RWPE2 (cell line): ENCODE results near the gene TRIB2.
A peak's percentile ranks its signal among the peaks of the same experiment; 100 is the strongest.

Experiments
- ATAC-seq: fragments of 200-7000 bp; cut with Tn5 transposase; 3 replicates; pipeline ENCODE4 v1.9.1; 2021; ENCODE audit warnings: low read depth
- DNase-seq: peaks from one replicate; pipeline ENCODE4 v3.0.0-alpha.2; 2020; ENCODE audit warnings: low spot score
- H3K27ac ChIP-seq: fragments of 450-650 bp; 2 replicates; pipeline ENCODE4 v1.5.1; 2017; ENCODE audit warnings: mild to moderate bottlenecking; ENCODE audit not compliant: poor library complexity, severe bottlenecking
- H3K27me3 ChIP-seq: fragments of 250-450 bp; sonication (Bioruptor Pico); 2 replicates; pipeline ENCODE4 v1.5.1; 2021; ENCODE audit warnings: mild to moderate bottlenecking, moderate library complexity; ENCODE audit not compliant: insufficient read depth, poor library complexity, severe bottlenecking
- H3K36me3 ChIP-seq: fragments of 250-450 bp; sonication (Bioruptor Pico); 2 replicates; pipeline ENCODE4 v1.5.1; 2020; ENCODE audit warnings: low read depth, mild to moderate bottlenecking, moderate library complexity
- H3K4me1 ChIP-seq: fragments of 250-450 bp; sonication (Bioruptor Pico); 2 replicates; pipeline ENCODE4 v1.5.1; 2021; ENCODE audit warnings: mild to moderate bottlenecking, moderate library complexity; ENCODE audit not compliant: insufficient read depth, poor library complexity, severe bottlenecking
- H3K4me3 ChIP-seq: fragments of 250-450 bp; sonication (Bioruptor Pico); 2 replicates; pipeline ENCODE4 v1.5.1; 2021; ENCODE audit warnings: mild to moderate bottlenecking, moderate library complexity; ENCODE audit not compliant: severe bottlenecking
- H3K9me3 ChIP-seq: fragments of 250-450 bp; sonication (Bioruptor Pico); 2 replicates; pipeline ENCODE4 v1.5.1; 2021; ENCODE audit warnings: mild to moderate bottlenecking, moderate library complexity; ENCODE audit not compliant: severe bottlenecking
- CTCF ChIP-seq: fragments of 450-650 bp; IDR thresholded peaks from one replicate; pipeline ENCODE4 v1.5.1; 2017; ENCODE audit warnings: mild to moderate bottlenecking, moderate library complexity; ENCODE audit not compliant: poor library complexity, severe bottlenecking

TRIB2 gene

GRCh38 chr2:12714391-12715221 is 2.1 kb upstream of the TRIB2 start:
- peak; percentile 54 for ATAC-seq
- Histone ChIP-seq H3K27ac (peak overlapping the region; percentile 93), H3K4me1 (peaks cover 21% of the 10 kb centered on the region), H3K27me3 (no peaks in the 10 kb centered on the region), H3K4me3 (no peak overlapping the region), H3K36me3 (no peaks in the 10 kb centered on the region), H3K9me3 (no peaks in the 10 kb centered on the region)
- TF ChIP-seq CTCF, result no peak
- DNase-seq, result no peak

GRCh38 chr2:12715258-12716031 is 1.3 kb upstream of the TRIB2 start:
- no peaks in the 10 kb centered on the region for H3K9me3 ChIP-seq
- peaks cover 24% of the 10 kb centered on the region for H3K4me1 ChIP-seq
- H3K36me3 ChIP-seq, result no peaks in the 10 kb centered on the region
- ATAC-seq, result no peak; the same call in 2 of the 3 replicates
- peak overlapping the region; percentile 93 for H3K27ac ChIP-seq
- no peak overlapping the region for H3K4me3 ChIP-seq
- DNase-seq, result no peak
- TF ChIP-seq CTCF, result no peak
- no peaks in the 10 kb centered on the region for H3K27me3 ChIP-seq

- no peaks in the 10 kb centered on the region for H3K9me3 ChIP-seq
- peak overlapping the region; percentile 93 for H3K27ac ChIP-seq
- no peaks in the 10 kb centered on the region for H3K27me3 ChIP-seq
- H3K4me3 ChIP-seq, result peak overlapping the region; percentile 68
- DNase-seq, result no peak
- peak; percentile 80 for TF ChIP-seq CTCF
- H3K4me1 ChIP-seq, result peaks cover 25% of the 10 kb centered on the region
- ATAC-seq, result 0 out of 3 replicates have a peak, but pooled peaks have one; percentile 13
- H3K36me3 ChIP-seq, result no peaks in the 10 kb centered on the region
Measured at GRCh38 chr2:12716032-12716281, 779 bp upstream of the TRIB2 start.

GRCh38 chr2:12717191-12718014 is 667 bp downstream of the TRIB2 start:
- TF ChIP-seq CTCF, result peak; percentile 74
- ATAC-seq, result peak; percentile 11; the same call in 1 of the 3 replicates
- Histone ChIP-seq H3K4me1 (peaks cover 28% of the 10 kb centered on the region), H3K4me3 (peak overlapping the region; percentile 68), H3K9me3 (no peaks in the 10 kb centered on the region), H3K36me3 (0 out of 2 replicates have a peak, but pooled peaks cover 2% of the 10 kb centered on the region), H3K27me3 (no peaks in the 10 kb centered on the region), H3K27ac (peak overlapping the region; percentile 93)
- peak; percentile 70 for DNase-seq
